ENCODE results near the gene TNIP2. TPM values are rescaled to one million over a fixed set of nuclear protein-coding genes. Genes with fewer than 3 reads are reported as not detected.
A peak's percentile ranks its signal among the peaks of the same experiment; 100 is the strongest.

The TNIP2 gene
- total and polyA plus RNA-seq, 2 of the 13 experiments (the other 11 are each of a cell fraction or from before 2014, with no cell fraction given), result 25.6 to 38.0 TPM

- TF ChIP-seq CEBPZ (IDR thresholded peaks at IDR 0.05; ENCODE audit: low read length) (no peak), SRY (CRISPR knock-in tag; IDR thresholded peaks at IDR 0.05) (no peak), NR0B2 (CRISPR knock-in tag; IDR thresholded peaks at IDR 0.05) (no peak), ZNF280B (CRISPR knock-in tag; IDR thresholded peaks at IDR 0.05; ENCODE audit: borderline replicate concordance) (0 out of 2 replicates have a peak, but pooled peaks have one; percentile 69), NCOA1 (CRISPR knock-in tag; IDR thresholded peaks at IDR 0.05) (no peak), ZNF33B (CRISPR knock-in tag; IDR thresholded peaks at IDR 0.05) (no peak), GPBP1L1 (CRISPR knock-in tag; IDR thresholded peaks at IDR 0.05) (no peak), ZNF644 (CRISPR knock-in tag; IDR thresholded peaks at IDR 0.05; ENCODE audit: low read depth) (0 out of 2 replicates have a peak, but pooled peaks have one; percentile 20), HNRNPLL (IDR thresholded peaks at IDR 0.05; ENCODE audit: low read depth, low read length, poor library complexity, severe bottlenecking) (peak; percentile 25), SALL1 (CRISPR knock-in tag; IDR thresholded peaks at IDR 0.05) (peak; percentile 42; the same call in 1 of the 2 replicates), FLYWCH1 (CRISPR knock-in tag; IDR thresholded peaks at IDR 0.05) (no peak), TAF1 (CRISPR knock-in tag; IDR thresholded peaks at IDR 0.05) (peak; percentile 75), SKI (IDR thresholded peaks at IDR 0.05; ENCODE audit: partially characterized antibody) (peak; percentile 85), REL (CRISPR knock-in tag; conservative IDR thresholded peaks at IDR 0.05) (no peak), ZNF674 (CRISPR knock-in tag; IDR thresholded peaks at IDR 0.05; ENCODE audit: low read depth) (no peak), BCL6 (CRISPR knock-in tag; IDR thresholded peaks at IDR 0.05) (peak; percentile 82), ONECUT2 (CRISPR knock-in tag; IDR thresholded peaks at IDR 0.05) (no peak), CSRNP1 (CRISPR knock-in tag; IDR thresholded peaks at IDR 0.05) (peak; percentile 89)
Measured at GRCh38 chr4:2800691-2801596, 44.8 kb upstream of the TNIP2 start (continued).
